HCT116 (cell line): ENCODE results near the gene GFI1. TPM values are rescaled to one million over a fixed set of nuclear protein-coding genes. Genes with fewer than 3 reads are reported as not detected.

Experiments
- ATAC-seq: fragments of 200-7000 bp; cut with Tn5 transposase; 2 replicates; pipeline ENCODE4 v1.9.1; 2020; ENCODE audit warnings: mild to moderate bottlenecking, moderate library complexity
- BruUV-seq: library from RNA; stranded (reverse); fragments of 400-500 nt; replicated peaks from 2 replicates; lab custom pipeline; 2021; lab: Mats Ljungman, UMichigan
- CTCF ChIA-PET: fragments of 300-600 bp; sonication (Branson Sonifier 250); formaldehyde crosslinking; loops from one replicate; lab custom pipeline; 2021; ENCODE audit warnings: antibody characterized with exemption; lab: Charles Lee
- POLR2A ChIA-PET: fragments of 300-600, 350-600 bp; sonication (Branson Sonifier 250); formaldehyde crosslinking; loops from one replicate; lab custom pipeline; 2021; ENCODE audit warnings: antibody characterized with exemption; lab: Charles Lee
- RAD21 ChIA-PET, 2 experiments: fragments of 300-600 bp; sonication (Branson Sonifier 250); formaldehyde crosslinking; loops; one replicate each; lab custom pipeline; 2023; ENCODE audit warnings: low total read pairs in 2 of 2; ENCODE audit not compliant: uncharacterized antibody in 2 of 2, unreplicated experiment in 2 of 2, low non-redundant PET in 1 of 2; lab: Charles Lee
- DNase-seq: peaks from one replicate; pipeline ENCODE4 v3.0.0-alpha.2; 2010; ENCODE audit warnings: low read depth, low spot score
- H2AFZ ChIP-seq: fragments of 200-600 bp; shearing (Covaris generic), sonication (generic); 2 replicates; pipeline ENCODE4 v1.6.1; 2017; ENCODE audit warnings: low read depth, mixed run types, mixed read lengths, antibody characterized with exemption, low read length; ENCODE audit not compliant: poor library complexity, severe bottlenecking
- H3K27ac ChIP-seq: 2 replicates; pipeline ENCODE4 v1.5.1; 2012; ENCODE audit warnings: low read depth, low read length
- H3K27me3 ChIP-seq: fragments of 200-600 bp; sonication (generic); 2 replicates; pipeline ENCODE4 v1.6.1; 2016; ENCODE audit warnings: mixed run types, low read length, mixed read lengths; ENCODE audit not compliant: insufficient read depth
- H3K36me3 ChIP-seq, 2 experiments: fragments of 200-500 bp in 1 of 2; fragments of 200-600 bp in 1 of 2; sonication (Bioruptor generic) in 1 of 2; sonication (generic) in 1 of 2; 2 replicates each; pipeline versions ENCODE4 v1.5.1 to v1.6.1; 2014 to 2016; ENCODE audit warnings: low read length in 2 of 2, inconsistent platforms in 1 of 2, mixed read lengths in 1 of 2, mixed run types in 1 of 2; ENCODE audit not compliant: insufficient read depth in 2 of 2, control insufficient read depth in 1 of 2
- H3K4me1 ChIP-seq, 2 experiments: fragments of 200-600 bp in 1 of 2; sonication (generic) in 1 of 2; 2 replicates each; pipeline versions ENCODE4 v1.5.1 to v1.6.1; 2012 to 2017; ENCODE audit warnings: low read length in 2 of 2, inconsistent platforms in 1 of 2, mild to moderate bottlenecking in 1 of 2, mixed read lengths in 1 of 2, mixed run types in 1 of 2, moderate library complexity in 1 of 2; ENCODE audit not compliant: insufficient read depth in 2 of 2, control insufficient read depth in 1 of 2
- H3K4me2 ChIP-seq: fragments of 200-600 bp; sonication (generic); 2 replicates; pipeline ENCODE4 v1.6.1; 2017; ENCODE audit warnings: mixed run types, low read length, mixed read lengths
- H3K4me3 ChIP-seq, 2 experiments: fragments of 200-600 bp in 1 of 2; sonication (generic) in 1 of 2; replicated peaks in 1 of 2; 2 replicates each; pipeline ENCODE4 v1.5.1; 2011 to 2016; ENCODE audit warnings: low read length in 2 of 2, control low read depth in 1 of 2, low read depth in 1 of 2, mild to moderate bottlenecking in 1 of 2, mixed read lengths in 1 of 2, mixed run types in 1 of 2
- H3K79me2 ChIP-seq: fragments of 200-600 bp; sonication (generic); 2 replicates; pipeline ENCODE4 v1.6.1; 2017; ENCODE audit warnings: mild to moderate bottlenecking, mixed run types, low read length, moderate library complexity, mixed read lengths; ENCODE audit not compliant: insufficient read depth
- H3K9ac ChIP-seq: fragments of 200-600 bp; sonication (generic); 2 replicates; pipeline ENCODE4 v1.6.1; 2016; ENCODE audit warnings: low read length, mixed read lengths
- H3K9me2 ChIP-seq: fragments of 200-600 bp; sonication (generic), shearing (Covaris generic); 2 replicates; pipeline ENCODE4 v1.6.1; 2017; ENCODE audit warnings: mixed run types, mild to moderate bottlenecking, moderate library complexity; ENCODE audit not compliant: insufficient read depth
- H3K9me3 ChIP-seq, 2 experiments: fragments of 200-500 bp in 1 of 2; fragments of 200-600 bp in 1 of 2; sonication (Bioruptor generic) in 1 of 2; sonication (generic) in 1 of 2; 2 replicates each; pipeline ENCODE4 v1.6.1; 2014 to 2017; ENCODE audit warnings: low read length in 2 of 2, mixed read lengths in 2 of 2, inconsistent platforms in 1 of 2, low read depth in 1 of 2, mild to moderate bottlenecking in 1 of 2, mixed run types in 1 of 2, moderate library complexity in 1 of 2; ENCODE audit not compliant: control insufficient read depth in 1 of 2, insufficient read depth in 1 of 2
- H4K20me1 ChIP-seq: fragments of 200-600 bp; sonication (generic), shearing (Covaris generic); 2 replicates; pipeline ENCODE4 v1.6.1; 2017; ENCODE audit warnings: mixed run types, mild to moderate bottlenecking, moderate library complexity; ENCODE audit not compliant: insufficient read depth
- EGR1 ChIP-seq: IDR thresholded peaks from 2 replicates; pipeline ENCODE4 v1.6.1; 2012; ENCODE audit warnings: low read depth
- ELF1 ChIP-seq: IDR thresholded peaks from 2 replicates; pipeline ENCODE4 v1.6.1; 2012; ENCODE audit warnings: low read depth, borderline replicate concordance
- EZH2 ChIP-seq: fragments of 200-600 bp; sonication (generic); IDR thresholded peaks from 2 replicates; pipeline ENCODE4 v1.6.1; 2017; ENCODE audit warnings: antibody characterized with exemption, mixed run types
- FOSL1 ChIP-seq: IDR thresholded peaks from 2 replicates; pipeline ENCODE4 v1.6.1; 2012; ENCODE audit warnings: low read depth
- JUND ChIP-seq: IDR thresholded peaks from 2 replicates; pipeline ENCODE4 v1.6.1; 2012
- SIN3A ChIP-seq: IDR thresholded peaks from 2 replicates; pipeline ENCODE4 v1.6.1; 2012; ENCODE audit warnings: low read depth
- SP1 ChIP-seq: IDR thresholded peaks from 2 replicates; pipeline ENCODE4 v1.6.1; 2012; ENCODE audit warnings: low read depth
- SRF ChIP-seq: IDR thresholded peaks from 2 replicates; pipeline ENCODE4 v1.6.1; 2012; ENCODE audit warnings: low read depth
- YY1 ChIP-seq: IDR thresholded peaks from 2 replicates; pipeline ENCODE4 v1.6.1; 2011; ENCODE audit warnings: low read length, low read depth, moderate library complexity, mild to moderate bottlenecking; ENCODE audit not compliant: insufficient replicate concordance; ENCODE audit errors: extremely low read depth
- ZNF274 ChIP-seq: fragments of 200-500 bp; sonication (Bioruptor generic); IDR thresholded peaks from 2 replicates; pipeline ENCODE4 v1.6.1; 2014; ENCODE audit warnings: mild to moderate bottlenecking, low read depth, low read length, inconsistent platforms
- intact Hi-C: fragments of 100-400 bp; cut with micrococcal nuclease; formaldehyde crosslinking; loops from 2 replicates; pipeline ENCODE4 v1.10.0; 2022
- total RNA-seq: library from RNA; stranded (reverse); gene quantifications from one replicate; pipeline ENCODE4 v1.2.1, GENCODE V29; 2021; ENCODE audit not compliant: unreplicated experiment
- TF ChIP-seq, protein P1 (sequence below): IDR thresholded peaks from 2 replicates; pipeline ENCODE4 v1.6.1; 2012
- TF ChIP-seq, protein P2 (sequence below): IDR thresholded peaks from 2 replicates; pipeline ENCODE4 v1.6.1; 2012
- TF ChIP-seq, protein P3 (sequence below): IDR thresholded peaks from 2 replicates; pipeline ENCODE4 v1.6.1; 2011; ENCODE audit warnings: mild to moderate bottlenecking, low read length, moderate library complexity; ENCODE audit not compliant: insufficient replicate concordance; ENCODE audit errors: extremely low read depth

The GFI1 gene
- total RNA-seq, 1 experiment from 2014 or later: 8.1 TPM

DNA sequence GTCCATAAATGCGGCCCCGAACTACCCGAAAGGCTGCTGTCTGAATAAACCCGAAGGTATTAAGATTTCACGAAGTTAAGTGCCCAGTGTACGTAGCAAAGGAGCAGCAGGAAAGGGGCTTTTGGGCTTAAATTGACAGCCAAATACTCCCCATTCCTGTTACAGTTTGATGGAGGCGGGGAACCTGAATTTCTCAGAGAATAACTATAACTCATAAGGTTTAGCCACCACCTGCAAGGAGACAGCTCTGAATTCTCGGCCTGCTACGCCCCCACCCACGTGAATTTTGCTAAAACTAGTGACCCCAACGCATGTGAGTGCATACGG is 5.2 kb downstream of the GFI1 start:
- Histone ChIP-seq H3K4me3 (no peak overlapping the region), H3K79me2 (no peaks in the 10 kb centered on the region), H3K9me2 (no peaks in the 10 kb centered on the region), H3K27ac (no peak overlapping the region), H3K27me3 (no peaks in the 10 kb centered on the region), H4K20me1 (no peaks in the 10 kb centered on the region), H3K9me3 (no peaks in the 10 kb centered on the region), H3K4me1 (peaks cover 7 to 12% of the 10 kb centered on the region in 2 experiments), H3K36me3 (no peaks in the 10 kb centered on the region), H3K4me2 (no peak overlapping the region), H2AFZ (no peak overlapping the region), H3K9ac (no peak overlapping the region)
- intact Hi-C loops: no loop called here
- DNase-seq: no peak
- TF ChIP-seq SP1 (no peak), FOSL1 (no peak), EGR1 (no peak), SIN3A (no peak), ELF1 (no peak), JUND (no peak), SRF (no peak), ZNF274 (no peak), EZH2 (no peak), YY1 (no peak)
- TF ChIP-seq, protein P1, sequence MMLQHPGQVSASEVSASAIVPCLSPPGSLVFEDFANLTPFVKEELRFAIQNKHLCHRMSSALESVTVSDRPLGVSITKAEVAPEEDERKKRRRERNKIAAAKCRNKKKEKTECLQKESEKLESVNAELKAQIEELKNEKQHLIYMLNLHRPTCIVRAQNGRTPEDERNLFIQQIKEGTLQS: no peak
- TF ChIP-seq, protein P2, sequence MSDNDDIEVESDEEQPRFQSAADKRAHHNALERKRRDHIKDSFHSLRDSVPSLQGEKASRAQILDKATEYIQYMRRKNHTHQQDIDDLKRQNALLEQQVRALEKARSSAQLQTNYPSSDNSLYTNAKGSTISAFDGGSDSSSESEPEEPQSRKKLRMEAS: no peak
- TF ChIP-seq, protein P3, sequence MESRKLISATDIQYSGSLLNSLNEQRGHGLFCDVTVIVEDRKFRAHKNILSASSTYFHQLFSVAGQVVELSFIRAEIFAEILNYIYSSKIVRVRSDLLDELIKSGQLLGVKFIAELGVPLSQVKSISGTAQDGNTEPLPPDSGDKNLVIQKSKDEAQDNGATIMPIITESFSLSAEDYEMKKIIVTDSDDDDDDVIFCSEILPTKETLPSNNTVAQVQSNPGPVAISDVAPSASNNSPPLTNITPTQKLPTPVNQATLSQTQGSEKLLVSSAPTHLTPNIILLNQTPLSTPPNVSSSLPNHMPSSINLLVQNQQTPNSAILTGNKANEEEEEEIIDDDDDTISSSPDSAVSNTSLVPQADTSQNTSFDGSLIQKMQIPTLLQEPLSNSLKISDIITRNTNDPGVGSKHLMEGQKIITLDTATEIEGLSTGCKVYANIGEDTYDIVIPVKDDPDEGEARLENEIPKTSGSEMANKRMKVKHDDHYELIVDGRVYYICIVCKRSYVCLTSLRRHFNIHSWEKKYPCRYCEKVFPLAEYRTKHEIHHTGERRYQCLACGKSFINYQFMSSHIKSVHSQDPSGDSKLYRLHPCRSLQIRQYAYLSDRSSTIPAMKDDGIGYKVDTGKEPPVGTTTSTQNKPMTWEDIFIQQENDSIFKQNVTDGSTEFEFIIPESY: no peak
- ATAC-seq: no peak
- ChIA-PET POLR2A (no interaction called here), RAD21 (no interaction called here), CTCF (no interaction called here)
- no TSS peak for BruUV-seq
